H54 (cell line): ENCODE results near the gene WDFY2.

Experiments used
- DNase-seq: peaks from one replicate; pipeline ENCODE4 v3.0.0; 2011; ENCODE audit warnings: low spot score, mixed read lengths; ENCODE audit not compliant: insufficient read length
- FAIRE-seq: peaks from 3 replicates; lab custom pipeline; 2011; peaks lifted over from hg19 to GRCh38; lab: Jason Lieb, UNC
- POLR2A ChIP-seq: IDR thresholded peaks from 2 replicates; pipeline ENCODE4 v1.6.1; 2011; ENCODE audit warnings: low read depth, mild to moderate bottlenecking, low read length

WDFY2 gene

GRCh38 chr13:51795419-51795818, 211.2 kb downstream of the WDFY2 start:
- no peak for TF ChIP-seq POLR2A
- DNase-seq (no peak), FAIRE-seq (no peak)

- no peak for DNase-seq
- no peak for TF ChIP-seq POLR2A
- FAIRE-seq: no peak
Observed at GRCh38 chr13:51796546-51796945, 212.3 kb downstream of the WDFY2 start.

GRCh38 chr13:51797664-51798488, 213.6 kb downstream of the WDFY2 start:
- TF ChIP-seq POLR2A: no peak
- no peak for DNase-seq
- no peak for FAIRE-seq

GRCh38 chr13:51799261-51799660, 215.0 kb downstream of the WDFY2 start:
- FAIRE-seq (no peak), DNase-seq (no peak)
- TF ChIP-seq POLR2A: no peak

GRCh38 chr13:51800486-51800885, 216.2 kb downstream of the WDFY2 start:
- DNase-seq (no peak), FAIRE-seq (no peak)
- no peak for TF ChIP-seq POLR2A

- no peak for TF ChIP-seq POLR2A
- FAIRE-seq (no peak), DNase-seq (peak; percentile 10)
Observed at GRCh38 chr13:51801631-51802099, 217.4 kb downstream of the WDFY2 start.

- FAIRE-seq (no peak), DNase-seq (no peak)
- no peak for TF ChIP-seq POLR2A
Observed at GRCh38 chr13:51802631-51803418, 218.6 kb downstream of the WDFY2 start.

GRCh38 chr13:51803422-51804294, 219.4 kb downstream of the WDFY2 start, which contains the start of gene DHRS12:
DHRS12 (minus strand) TSS chr13:51804163; CDS start chr13:51799659, 4,504 bp downstream.
- DNase-seq (peak; percentile 61), FAIRE-seq (no peak)
- peak; percentile 81 for TF ChIP-seq POLR2A

GRCh38 chr13:51804295-51805172, 220.3 kb downstream of the WDFY2 start:
- FAIRE-seq (no peak), DNase-seq (no peak)
- no peak for TF ChIP-seq POLR2A

- FAIRE-seq (no peak), DNase-seq (no peak)
- no peak for TF ChIP-seq POLR2A
Observed at GRCh38 chr13:51805313-51805712, 221.1 kb downstream of the WDFY2 start.

- DNase-seq (no peak), FAIRE-seq (no peak)
- no peak for TF ChIP-seq POLR2A
Observed at GRCh38 chr13:51805925-51806324, 221.7 kb downstream of the WDFY2 start.

GRCh38 chr13:51806566-51806965, 222.3 kb downstream of the WDFY2 start:
- DNase-seq (no peak), FAIRE-seq (no peak)
- TF ChIP-seq POLR2A: no peak
